ENCODE results near the gene A4GNT. TPM values are rescaled to one million over a fixed set of nuclear protein-coding genes. Genes with fewer than 3 reads are reported as not detected.

Gene A4GNT
- total and polyA plus RNA-seq, 8 donors = 0.62 to 19.8 (median 7.2) TPM; not detected in 1

- peaks cover 0 to 29% (median 16%) of the 10 kb centered on the region in 4 donors for H3K4me1 ChIP-seq
- intact Hi-C loops (cut with DNase I; ENCODE audit: low total_unique reads) = no loop called here
- no peaks in the 10 kb centered on the region for H3K9me3 ChIP-seq
- TF ChIP-seq POLR2AphosphoS5 (IDR thresholded peaks at IDR 0.05) (peak in 1 of 3 donors; percentile 5), CTCF (IDR thresholded peaks at IDR 0.05) (no peak), POLR2A (IDR thresholded peaks at IDR 0.05) (no peak)
- H3K4me3 ChIP-seq = peak overlapping the region in 1 of 4 donors; percentile 24
- no peaks in the 10 kb centered on the region for H3K27me3 ChIP-seq
- 14 to 39% (median 23%) methylated on average over 8 of the region's 8 CpGs for WGBS, 5 donors
- peaks cover 0 to 83% (median 66%) of the 10 kb centered on the region in 4 donors for H3K36me3 ChIP-seq
- peak overlapping the region in 3 of 5 donors; percentile 24 to 68 (median 57) for H3K27ac ChIP-seq
- DNase-seq = peak; percentile 26 to 47
These were observed 49.9 kb downstream of the A4GNT start for GRCh38 chr3:138082085-138082991.

GRCh38 chr3:138081371-138082084 is 50.7 kb downstream of the A4GNT start:
- H3K36me3 ChIP-seq = peaks cover 0 to 83% (median 65%) of the 10 kb centered on the region in 4 donors
- H3K27ac ChIP-seq = peak overlapping the region in 3 of 5 donors; percentile 10 to 68 (median 24)
- WGBS, 5 donors = 65 to 76% (median 67%) methylated on average over 5 of the region's 5 CpGs
- no peaks in the 10 kb centered on the region for H3K9me3 ChIP-seq
- no peak for TF ChIP-seq EP300 (IDR thresholded peaks at IDR 0.05)
- no peaks in the 10 kb centered on the region for H3K27me3 ChIP-seq
- intact Hi-C loops (cut with DNase I; ENCODE audit: low total_unique reads) = no loop called here
- DNase-seq = no peak
- H3K4me1 ChIP-seq = peaks cover 0 to 29% (median 16%) of the 10 kb centered on the region in 4 donors
- H3K4me3 ChIP-seq = peak overlapping the region in 1 of 4 donors; percentile 24

- TF ChIP-seq POLR2A (IDR thresholded peaks at IDR 0.05) = no peak
- no peak for TF ChIP-seq POLR2AphosphoS5 (IDR thresholded peaks at IDR 0.05)
- no peak for TF ChIP-seq CTCF (IDR thresholded peaks at IDR 0.05)
- TF ChIP-seq EP300 (IDR thresholded peaks at IDR 0.05) = no peak
- 86 to 91% (median 87%) methylated on average over 5 of the region's 5 CpGs for WGBS, 5 donors
- H3K9me3 ChIP-seq = no peaks in the 10 kb centered on the region
- no peak for DNase-seq
- peaks cover 0 to 29% (median 16%) of the 10 kb centered on the region in 4 donors for H3K4me1 ChIP-seq
- H3K36me3 ChIP-seq = peaks cover 0 to 90% (median 71%) of the 10 kb centered on the region in 4 donors
- H3K27me3 ChIP-seq = no peaks in the 10 kb centered on the region
- intact Hi-C loops (cut with DNase I; ENCODE audit: low total_unique reads) = no loop called here
- H3K4me3 ChIP-seq = no peak overlapping the region
- no peak overlapping the region for H3K27ac ChIP-seq
These were observed 52.3 kb downstream of the A4GNT start for GRCh38 chr3:138079901-138080300.

- TF ChIP-seq POLR2AphosphoS5 (IDR thresholded peaks at IDR 0.05) = no peak
- no peak for TF ChIP-seq CTCF (IDR thresholded peaks at IDR 0.05)
- Histone ChIP-seq H3K4me3 (no peak overlapping the region), H3K27me3 (no peaks in the 10 kb centered on the region), H3K4me1 (peaks cover 0 to 29% (median 16%) of the 10 kb centered on the region in 4 donors), H3K9me3 (no peaks in the 10 kb centered on the region), H3K27ac (no peak overlapping the region), H3K36me3 (peaks cover 0 to 86% (median 64%) of the 10 kb centered on the region in 4 donors)
- intact Hi-C loops (cut with DNase I; ENCODE audit: low total_unique reads) = no loop called here
- 0 to 88% (median 0%) methylated on average over 1 of the region's 1 CpG for WGBS, 5 donors
- DNase-seq = no peak
These were observed 53.3 kb downstream of the A4GNT start for GRCh38 chr3:138078901-138079344.

Data from stomach (tissue), 9 donors.